Esophagus muscularis mucosa (tissue), 3 donors: ENCODE measurements around the gene HS6ST3.

Source experiments
- CTCF ChIP-seq, 3 experiments: fragments of 200-600 bp in 2 of 3; fragments of 450-650 bp in 1 of 3; sonication (generic) in 2 of 3; IDR thresholded peaks; one replicate each; pipeline ENCODE4 v1.5.1; 2017 to 2019; ENCODE audit warnings: antibody characterized with exemption in 3 of 3, mild to moderate bottlenecking in 2 of 3, moderate library complexity in 1 of 3
- POLR2A ChIP-seq: fragments of 450-650 bp; IDR thresholded peaks from one replicate; pipeline ENCODE4 v1.6.1; 2017; ENCODE audit warnings: antibody characterized with exemption, moderate library complexity, mild to moderate bottlenecking, low read depth

DNA sequence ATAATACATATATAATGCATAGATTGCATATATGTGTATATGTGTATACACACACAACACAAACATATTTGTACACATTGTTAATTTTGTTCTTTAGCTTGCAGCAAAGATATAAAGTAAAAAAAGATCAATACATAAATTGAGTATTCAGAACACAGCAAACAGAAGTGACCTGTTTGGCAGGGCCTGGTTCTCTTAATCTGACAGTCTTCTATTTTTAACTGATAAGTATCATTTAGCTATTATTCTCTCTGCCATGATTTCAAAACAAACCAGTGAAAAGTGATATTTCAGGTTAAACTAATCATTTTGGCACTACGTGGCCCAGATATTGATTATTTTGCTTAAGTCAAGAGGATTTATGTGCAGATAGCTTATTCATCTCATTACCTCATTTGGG lies 595.0 kb downstream of the HS6ST3 start:
- TF ChIP-seq CTCF (IDR thresholded peaks at IDR 0.05) (no peak), POLR2A (no peak)
